Activated B cell treated with CpG ODN at 0.5 μM for 24 hours (primary cell): ENCODE measurements around the gene RETREG1. TPM values are rescaled to one million over a fixed set of nuclear protein-coding genes. Genes with fewer than 3 reads are reported as not detected.

Source experiments
- ATAC-seq: fragments of 200-7000 bp; cut with Tn5 transposase; one replicate; pipeline ENCODE4 v1.10.0; 2021; ENCODE audit warnings: low read depth, mild to moderate bottlenecking, moderate library complexity
- CTCF ChIA-PET: fragments of 350-600 bp; sonication (Branson Sonifier 250); formaldehyde crosslinking; loops from one replicate; lab custom pipeline; 2021; ENCODE audit warnings: antibody characterized with exemption; lab: Charles Lee
- POLR2A ChIA-PET: fragments of 350-600 bp; sonication (Branson Sonifier 250); formaldehyde crosslinking; loops from one replicate; lab custom pipeline; 2021; ENCODE audit warnings: antibody characterized with exemption; lab: Charles Lee
- DNase-seq: peaks from one replicate; pipeline ENCODE4 v3.0.0; 2022
- H3K27ac Mint-ChIP-seq: one replicate; pipeline ENCODE4 v1.8.0; 2020; ENCODE audit warnings: mixed read lengths
- H3K27me3 Mint-ChIP-seq: one replicate; pipeline ENCODE4 v1.8.0; 2021; ENCODE audit warnings: mixed read lengths
- H3K36me3 Mint-ChIP-seq: one replicate; pipeline ENCODE4 v1.8.0; 2021; ENCODE audit warnings: low read depth, mixed read lengths
- H3K4me1 Mint-ChIP-seq: one replicate; pipeline ENCODE4 v1.8.0; 2021; ENCODE audit warnings: mixed read lengths
- H3K4me3 Mint-ChIP-seq: one replicate; pipeline ENCODE4 v1.8.0; 2020; ENCODE audit warnings: mild to moderate bottlenecking, mixed read lengths
- H3K9me3 Mint-ChIP-seq: one replicate; pipeline ENCODE4 v1.8.0; 2020; ENCODE audit warnings: mixed read lengths
- intact Hi-C: fragments of 100-400 bp; cut with micrococcal nuclease; formaldehyde crosslinking; loops from one replicate; pipeline ENCODE4 v1.15.1; 2024
- total RNA-seq: library from RNA; stranded (reverse); gene quantifications from 2 replicates; pipeline ENCODE4 v1.2.3, GENCODE V29; 2022
- TF ChIP-seq, protein P1 (sequence below): fragments of 200-600 bp; IDR thresholded peaks from one replicate; pipeline ENCODE4 v1.8.0; 2022; ENCODE audit warnings: antibody characterized with exemption, mild to moderate bottlenecking

The RETREG1 gene
- total RNA-seq, 1 donor from 2014 or later, result 3.5 TPM

DNA sequence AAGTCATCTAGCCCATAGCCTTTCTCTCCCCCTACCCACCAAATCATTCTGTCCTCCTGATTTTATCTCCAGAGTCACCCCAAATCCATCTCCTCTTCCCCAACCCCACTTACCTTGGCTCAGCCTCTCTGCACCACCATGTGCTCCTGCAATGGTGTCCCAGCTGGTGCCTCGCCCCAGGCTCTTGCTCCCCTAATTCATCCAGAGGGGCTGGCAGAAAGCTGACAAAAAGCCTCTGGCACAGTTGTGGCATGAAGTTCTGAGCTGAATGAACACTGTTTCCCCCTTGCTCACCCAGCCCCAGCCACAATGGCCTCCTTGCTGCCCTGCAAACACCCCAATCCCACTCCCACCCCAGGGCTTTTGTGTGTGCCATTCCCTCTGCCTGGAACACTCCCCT is 10.2 kb downstream of the RETREG1 start:
- Mint-ChIP-seq H3K4me1 (peaks cover 3% of the 10 kb centered on the region), H3K36me3 (no peaks in the 10 kb centered on the region), H3K27me3 (peaks cover 2% of the 10 kb centered on the region), H3K9me3 (no peaks in the 10 kb centered on the region), H3K4me3 (no peak overlapping the region), H3K27ac (no peak overlapping the region)
- TF ChIP-seq, protein P1, sequence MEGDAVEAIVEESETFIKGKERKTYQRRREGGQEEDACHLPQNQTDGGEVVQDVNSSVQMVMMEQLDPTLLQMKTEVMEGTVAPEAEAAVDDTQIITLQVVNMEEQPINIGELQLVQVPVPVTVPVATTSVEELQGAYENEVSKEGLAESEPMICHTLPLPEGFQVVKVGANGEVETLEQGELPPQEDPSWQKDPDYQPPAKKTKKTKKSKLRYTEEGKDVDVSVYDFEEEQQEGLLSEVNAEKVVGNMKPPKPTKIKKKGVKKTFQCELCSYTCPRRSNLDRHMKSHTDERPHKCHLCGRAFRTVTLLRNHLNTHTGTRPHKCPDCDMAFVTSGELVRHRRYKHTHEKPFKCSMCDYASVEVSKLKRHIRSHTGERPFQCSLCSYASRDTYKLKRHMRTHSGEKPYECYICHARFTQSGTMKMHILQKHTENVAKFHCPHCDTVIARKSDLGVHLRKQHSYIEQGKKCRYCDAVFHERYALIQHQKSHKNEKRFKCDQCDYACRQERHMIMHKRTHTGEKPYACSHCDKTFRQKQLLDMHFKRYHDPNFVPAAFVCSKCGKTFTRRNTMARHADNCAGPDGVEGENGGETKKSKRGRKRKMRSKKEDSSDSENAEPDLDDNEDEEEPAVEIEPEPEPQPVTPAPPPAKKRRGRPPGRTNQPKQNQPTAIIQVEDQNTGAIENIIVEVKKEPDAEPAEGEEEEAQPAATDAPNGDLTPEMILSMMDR, result no peak
- DNase-seq, result no peak
- intact Hi-C loops, result no loop called here
- CTCF ChIA-PET, result no interaction called here
- POLR2A ChIA-PET, result no interaction called here
- ATAC-seq, result no peak

DNA sequence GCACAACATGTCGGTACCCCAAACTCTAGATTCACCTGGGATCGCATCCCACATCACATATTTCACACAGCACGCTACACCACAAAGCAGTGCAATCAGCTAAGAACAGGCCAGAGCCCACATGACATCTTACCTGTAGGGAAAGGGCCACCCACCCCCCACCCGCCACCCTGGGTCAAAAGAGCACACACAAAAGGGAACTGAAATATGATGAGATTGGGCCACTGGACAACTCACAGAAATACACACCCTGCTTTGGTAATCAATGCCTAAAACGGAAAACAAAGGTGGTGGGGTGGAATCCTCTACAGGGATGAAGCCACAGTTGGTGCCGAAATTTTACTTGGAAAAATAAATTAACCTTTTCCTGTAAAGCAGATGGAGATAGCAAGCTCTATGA is 13.1 kb downstream of the RETREG1 start:
- H3K27me3 Mint-ChIP-seq, result no peaks in the 10 kb centered on the region
- ATAC-seq, result no peak
- TF ChIP-seq, protein P1, result no peak
- H3K36me3 Mint-ChIP-seq, result no peaks in the 10 kb centered on the region
- no peak overlapping the region for H3K4me3 Mint-ChIP-seq
- intact Hi-C loops, result no loop called here
- H3K4me1 Mint-ChIP-seq, result peaks cover 9% of the 10 kb centered on the region
- CTCF ChIA-PET, result no interaction called here
- no peak overlapping the region for H3K27ac Mint-ChIP-seq
- DNase-seq, result no peak
- POLR2A ChIA-PET, result no interaction called here
- no peaks in the 10 kb centered on the region for H3K9me3 Mint-ChIP-seq

DNA sequence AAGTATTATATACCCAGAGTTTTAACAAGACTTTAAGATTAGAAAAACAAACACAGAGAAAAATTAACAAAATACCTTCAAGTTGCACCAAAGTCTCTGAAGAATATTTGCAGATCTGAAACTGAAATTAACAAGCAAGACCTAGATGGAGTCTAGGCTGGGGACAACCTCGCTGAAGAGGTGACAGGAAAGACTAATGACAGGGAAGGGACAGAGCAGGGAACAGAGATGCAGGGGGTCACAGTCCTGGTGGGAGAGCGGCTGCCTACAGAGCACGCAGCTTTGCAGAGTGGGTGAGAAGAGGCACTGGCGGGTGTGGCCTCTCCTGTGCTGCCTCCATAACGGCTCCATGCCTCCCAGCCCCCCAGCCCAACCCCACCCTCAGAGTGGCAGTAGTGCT is 13.5 kb downstream of the RETREG1 start:
- Mint-ChIP-seq H3K4me3 (no peak overlapping the region), H3K9me3 (no peaks in the 10 kb centered on the region), H3K27me3 (peaks cover under 1% of the 10 kb centered on the region), H3K36me3 (peaks cover 3% of the 10 kb centered on the region), H3K27ac (no peak overlapping the region), H3K4me1 (peaks cover 9% of the 10 kb centered on the region)
- DNase-seq (no peak), ATAC-seq (no peak)
- ChIA-PET CTCF (no interaction called here), POLR2A (no interaction called here)
- TF ChIP-seq, protein P1, result no peak
- intact Hi-C loops, result no loop called here

DNA sequence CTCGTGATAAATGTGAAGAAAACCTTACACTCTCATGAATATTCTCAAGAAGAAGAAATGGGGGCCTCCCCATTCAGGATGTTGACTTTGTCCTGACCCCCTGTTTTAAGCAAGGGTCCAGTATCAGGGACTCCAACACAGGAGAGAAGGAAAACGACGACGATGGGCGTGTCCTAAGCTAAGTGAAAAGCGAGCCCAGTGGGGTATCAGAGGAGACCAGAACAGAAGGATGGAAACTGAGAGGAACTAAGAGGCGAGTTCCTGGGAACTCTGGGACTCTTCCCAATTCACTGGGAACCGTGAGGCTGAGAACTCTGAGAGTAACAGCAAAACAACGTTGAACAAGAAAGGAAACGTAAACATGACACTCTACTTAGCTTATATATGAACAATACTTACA is 14.6 kb downstream of the RETREG1 start:
- peaks cover 9% of the 10 kb centered on the region for H3K4me1 Mint-ChIP-seq
- TF ChIP-seq, protein P1, result no peak
- ATAC-seq (no peak), DNase-seq (no peak)
- intact Hi-C loops, result no loop called here
- H3K9me3 Mint-ChIP-seq, result no peaks in the 10 kb centered on the region
- ChIA-PET POLR2A (interaction anchor here (0.5 kb wide), 1 partner anchor 604 kb away, joined by 3 read pairs; no protein-coding TSS in a partner anchor), CTCF (no interaction called here)
- peaks cover 3% of the 10 kb centered on the region for H3K36me3 Mint-ChIP-seq
- H3K27me3 Mint-ChIP-seq, result peaks cover 5% of the 10 kb centered on the region
- H3K27ac Mint-ChIP-seq, result no peak overlapping the region
- H3K4me3 Mint-ChIP-seq, result no peak overlapping the region

DNA sequence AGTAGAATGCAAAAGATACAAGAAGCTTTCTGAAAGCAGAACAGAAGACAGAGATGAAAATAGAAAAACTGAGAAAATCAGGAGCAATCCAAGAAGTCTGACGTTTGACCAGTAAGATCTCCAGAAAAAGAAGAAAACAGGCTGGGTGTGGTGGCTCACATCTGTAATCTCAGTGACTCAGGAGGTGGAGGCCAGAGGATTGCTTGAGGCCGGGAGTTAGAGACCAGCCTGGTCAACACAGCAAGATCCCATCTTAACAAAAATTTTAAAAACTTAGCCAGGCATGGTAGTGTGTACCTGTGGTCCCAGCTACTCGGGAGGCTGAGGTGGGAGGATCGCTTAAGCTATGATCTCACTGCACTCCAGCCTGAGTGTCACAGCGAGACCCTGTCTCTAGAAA is 15.9 kb downstream of the RETREG1 start:
- H3K36me3 Mint-ChIP-seq, result peaks cover 3% of the 10 kb centered on the region
- H3K4me3 Mint-ChIP-seq, result no peak overlapping the region
- peaks cover 9% of the 10 kb centered on the region for H3K4me1 Mint-ChIP-seq

More for the DNA sequence above, 15.9 kb downstream of the RETREG1 start:
- TF ChIP-seq, protein P1, result no peak
- CTCF ChIA-PET, result no interaction called here
- Mint-ChIP-seq H3K27me3 (peaks cover 5% of the 10 kb centered on the region), H3K9me3 (no peaks in the 10 kb centered on the region), H3K27ac (no peak overlapping the region)
- no peak for DNase-seq
- ATAC-seq, result no peak
- POLR2A ChIA-PET, result no interaction called here
- intact Hi-C loops, result no loop called here
